HepG2 (cell line): Measurements from ENCODE around the gene ALG9. TPM values are rescaled to one million over a fixed set of nuclear protein-coding genes. Genes with fewer than 3 reads are reported as not detected.
A peak's percentile ranks its signal among the peaks of the same experiment; 100 is the strongest.

Source experiments
- ARHGAP35 ChIP-seq: sonication (generic); formaldehyde crosslinking; IDR thresholded peaks from 2 replicates; pipeline ENCODE4 v1.9.0; 2022; ENCODE audit warnings: mild to moderate bottlenecking, inconsistent platforms, moderate library complexity, missing genetic modification reagents, borderline replicate concordance
- ARNT ChIP-seq: fragments of 450-650 bp; IDR thresholded peaks from 2 replicates; pipeline ENCODE4 v1.6.1; 2017
- ARNT2 ChIP-seq: sonication (generic); formaldehyde crosslinking; IDR thresholded peaks from 2 replicates; pipeline ENCODE4 v1.8.0; 2022; ENCODE audit warnings: mild to moderate bottlenecking, low read depth, missing genetic modification reagents, moderate library complexity
- GLI4 ChIP-seq: sonication (generic); formaldehyde crosslinking; IDR thresholded peaks from 2 replicates; pipeline ENCODE4 v1.5.1; 2020; ENCODE audit warnings: missing genetic modification reagents, mild to moderate bottlenecking, moderate library complexity, borderline replicate concordance
- KDM4B ChIP-seq: sonication (generic); formaldehyde crosslinking; IDR thresholded peaks from 2 replicates; pipeline ENCODE4 v1.4.0; 2020; ENCODE audit warnings: missing genetic modification reagents
- KLF9 ChIP-seq: IDR thresholded peaks from 2 replicates; pipeline ENCODE4 v1.6.1; 2016; ENCODE audit warnings: low read depth
- MEIS1 ChIP-seq: sonication (generic); formaldehyde crosslinking; IDR thresholded peaks from 2 replicates; pipeline ENCODE4 v1.9.0; 2021; ENCODE audit warnings: mild to moderate bottlenecking, missing genetic modification reagents, moderate library complexity, borderline replicate concordance
- MIER2 ChIP-seq: IDR thresholded peaks from 2 replicates; pipeline ENCODE4 v1.6.1; 2016; ENCODE audit warnings: missing biosample characterization, missing genetic modification reagents
- NCOA2 ChIP-seq: sonication (generic); formaldehyde crosslinking; IDR thresholded peaks from 2 replicates; pipeline ENCODE4 v1.8.0; 2022; ENCODE audit warnings: inconsistent platforms
- NR3C1 ChIP-seq: sonication (generic); formaldehyde crosslinking; IDR thresholded peaks from 2 replicates; pipeline ENCODE4 v1.4.0; 2020; ENCODE audit warnings: missing genetic modification reagents
- RARG ChIP-seq: sonication (generic); formaldehyde crosslinking; IDR thresholded peaks from 2 replicates; pipeline ENCODE4 v1.4.0; 2020; ENCODE audit warnings: low read depth, mild to moderate bottlenecking, missing genetic modification reagents
- RFXAP ChIP-seq: sonication (generic); formaldehyde crosslinking; IDR thresholded peaks from 2 replicates; pipeline ENCODE4 v1.4.0; 2020; ENCODE audit warnings: missing genetic modification reagents, borderline replicate concordance
- ZFAT ChIP-seq: sonication (generic); formaldehyde crosslinking; conservative IDR thresholded peaks from 2 replicates; pipeline ENCODE4 v1.8.1; 2023; ENCODE audit warnings: missing genetic modification reagents, inconsistent platforms
- ZFP90 ChIP-seq: sonication (generic); formaldehyde crosslinking; IDR thresholded peaks from 2 replicates; pipeline ENCODE4 v1.8.0; 2022; ENCODE audit warnings: missing genetic modification reagents, mild to moderate bottlenecking, inconsistent platforms, borderline replicate concordance
- ZNF83 ChIP-seq: sonication (generic); formaldehyde crosslinking; IDR thresholded peaks from 2 replicates; pipeline ENCODE4 v1.4.0; 2020; ENCODE audit warnings: missing genetic modification reagents, mild to moderate bottlenecking, borderline replicate concordance
- ZNF878 ChIP-seq: sonication (generic); formaldehyde crosslinking; IDR thresholded peaks from 2 replicates; pipeline ENCODE4 v1.8.1; 2023; ENCODE audit warnings: mild to moderate bottlenecking, missing genetic modification reagents, moderate library complexity
- ZSCAN31 ChIP-seq: sonication (generic); formaldehyde crosslinking; IDR thresholded peaks from 2 replicates; pipeline ENCODE4 v1.5.0; 2020; ENCODE audit warnings: low read depth, mild to moderate bottlenecking, missing genetic modification reagents
- polyA plus RNA-seq, 8 experiments: library from polyadenylated mRNA; depleted of rRNA in 3 of 8; stranded (reverse) in 7 of 8; unstranded in 1 of 8; fragments of >200 nt; fragmentation: Illumina TruSeq in 4 of 8; extraction: Trizol in 4 of 8; gene quantifications; 2 replicates each; pipeline versions ENCODE4 v1.2.1 to v1.2.3, GENCODE V29; 2011 to 2016; ENCODE audit warnings: low read depth in 4 of 8, missing spikeins in 1 of 8, mixed read lengths in 1 of 8; ENCODE audit not compliant: insufficient read depth in 1 of 8
- total RNA-seq, 5 experiments: library from RNA; depleted of rRNA; stranded (reverse); fragments of >200 nt; fragmentation: Illumina TruSeq; extraction: Trizol; gene quantifications; 2 replicates each; pipeline ENCODE4 v1.2.3, GENCODE V29; 2016; ENCODE audit warnings: low read depth in 1 of 5
- TF ChIP-seq, protein P1 (sequence below): sonication (generic); formaldehyde crosslinking; IDR thresholded peaks from 2 replicates; pipeline ENCODE4 v1.5.0; 2020; ENCODE audit warnings: missing genetic modification reagents
- TF ChIP-seq, protein P2 (sequence below): IDR thresholded peaks from 2 replicates; pipeline ENCODE4 v1.4.0; 2020; ENCODE audit warnings: mild to moderate bottlenecking, missing genetic modification reagents
- TF ChIP-seq, protein P3 (sequence below): sonication (generic); formaldehyde crosslinking; IDR thresholded peaks from 2 replicates; pipeline ENCODE4 v1.5.0; 2020; ENCODE audit warnings: missing genetic modification reagents

The ALG9 gene
- total and polyA plus RNA-seq, 2 of the 13 experiments (the other 11 are each of a cell fraction or from before 2014, with no cell fraction given): 39.4 to 40.6 TPM

- TF ChIP-seq, protein P1, sequence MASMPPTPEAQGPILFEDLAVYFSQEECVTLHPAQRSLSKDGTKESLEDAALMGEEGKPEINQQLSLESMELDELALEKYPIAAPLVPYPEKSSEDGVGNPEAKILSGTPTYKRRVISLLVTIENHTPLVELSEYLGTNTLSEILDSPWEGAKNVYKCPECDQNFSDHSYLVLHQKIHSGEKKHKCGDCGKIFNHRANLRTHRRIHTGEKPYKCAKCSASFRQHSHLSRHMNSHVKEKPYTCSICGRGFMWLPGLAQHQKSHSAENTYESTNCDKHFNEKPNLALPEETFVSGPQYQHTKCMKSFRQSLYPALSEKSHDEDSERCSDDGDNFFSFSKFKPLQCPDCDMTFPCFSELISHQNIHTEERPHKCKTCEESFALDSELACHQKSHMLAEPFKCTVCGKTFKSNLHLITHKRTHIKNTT: no peak
- TF ChIP-seq KDM4B (CRISPR knock-in tag): no peak
- no peak for TF ChIP-seq MIER2 (CRISPR knock-in tag)
- no peak for TF ChIP-seq RARG (CRISPR knock-in tag)
- no peak for TF ChIP-seq ZNF878 (CRISPR knock-in tag)
- TF ChIP-seq ARNT: no peak
- no peak for TF ChIP-seq ARHGAP35 (CRISPR knock-in tag)
- TF ChIP-seq ZFP90 (CRISPR knock-in tag): peak; percentile 42; the same call in 1 of the 2 replicates
- peak; percentile 64 for TF ChIP-seq ZSCAN31 (CRISPR knock-in tag)
- TF ChIP-seq, protein P2, sequence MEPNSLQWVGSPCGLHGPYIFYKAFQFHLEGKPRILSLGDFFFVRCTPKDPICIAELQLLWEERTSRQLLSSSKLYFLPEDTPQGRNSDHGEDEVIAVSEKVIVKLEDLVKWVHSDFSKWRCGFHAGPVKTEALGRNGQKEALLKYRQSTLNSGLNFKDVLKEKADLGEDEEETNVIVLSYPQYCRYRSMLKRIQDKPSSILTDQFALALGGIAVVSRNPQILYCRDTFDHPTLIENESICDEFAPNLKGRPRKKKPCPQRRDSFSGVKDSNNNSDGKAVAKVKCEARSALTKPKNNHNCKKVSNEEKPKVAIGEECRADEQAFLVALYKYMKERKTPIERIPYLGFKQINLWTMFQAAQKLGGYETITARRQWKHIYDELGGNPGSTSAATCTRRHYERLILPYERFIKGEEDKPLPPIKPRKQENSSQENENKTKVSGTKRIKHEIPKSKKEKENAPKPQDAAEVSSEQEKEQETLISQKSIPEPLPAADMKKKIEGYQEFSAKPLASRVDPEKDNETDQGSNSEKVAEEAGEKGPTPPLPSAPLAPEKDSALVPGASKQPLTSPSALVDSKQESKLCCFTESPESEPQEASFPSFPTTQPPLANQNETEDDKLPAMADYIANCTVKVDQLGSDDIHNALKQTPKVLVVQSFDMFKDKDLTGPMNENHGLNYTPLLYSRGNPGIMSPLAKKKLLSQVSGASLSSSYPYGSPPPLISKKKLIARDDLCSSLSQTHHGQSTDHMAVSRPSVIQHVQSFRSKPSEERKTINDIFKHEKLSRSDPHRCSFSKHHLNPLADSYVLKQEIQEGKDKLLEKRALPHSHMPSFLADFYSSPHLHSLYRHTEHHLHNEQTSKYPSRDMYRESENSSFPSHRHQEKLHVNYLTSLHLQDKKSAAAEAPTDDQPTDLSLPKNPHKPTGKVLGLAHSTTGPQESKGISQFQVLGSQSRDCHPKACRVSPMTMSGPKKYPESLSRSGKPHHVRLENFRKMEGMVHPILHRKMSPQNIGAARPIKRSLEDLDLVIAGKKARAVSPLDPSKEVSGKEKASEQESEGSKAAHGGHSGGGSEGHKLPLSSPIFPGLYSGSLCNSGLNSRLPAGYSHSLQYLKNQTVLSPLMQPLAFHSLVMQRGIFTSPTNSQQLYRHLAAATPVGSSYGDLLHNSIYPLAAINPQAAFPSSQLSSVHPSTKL (CRISPR knock-in tag): no peak
- TF ChIP-seq ZNF83 (CRISPR knock-in tag): no peak
- TF ChIP-seq GLI4 (CRISPR knock-in tag): no peak
- peak; percentile 74; the same call in 1 of the 2 replicates for TF ChIP-seq RFXAP (CRISPR knock-in tag)
- no peak for TF ChIP-seq NCOA2
- peak; percentile 35; the same call in 1 of the 2 replicates for TF ChIP-seq ARNT2 (CRISPR knock-in tag)
- TF ChIP-seq NR3C1 (CRISPR knock-in tag): no peak
- TF ChIP-seq ZFAT: no peak
- TF ChIP-seq, protein P3, sequence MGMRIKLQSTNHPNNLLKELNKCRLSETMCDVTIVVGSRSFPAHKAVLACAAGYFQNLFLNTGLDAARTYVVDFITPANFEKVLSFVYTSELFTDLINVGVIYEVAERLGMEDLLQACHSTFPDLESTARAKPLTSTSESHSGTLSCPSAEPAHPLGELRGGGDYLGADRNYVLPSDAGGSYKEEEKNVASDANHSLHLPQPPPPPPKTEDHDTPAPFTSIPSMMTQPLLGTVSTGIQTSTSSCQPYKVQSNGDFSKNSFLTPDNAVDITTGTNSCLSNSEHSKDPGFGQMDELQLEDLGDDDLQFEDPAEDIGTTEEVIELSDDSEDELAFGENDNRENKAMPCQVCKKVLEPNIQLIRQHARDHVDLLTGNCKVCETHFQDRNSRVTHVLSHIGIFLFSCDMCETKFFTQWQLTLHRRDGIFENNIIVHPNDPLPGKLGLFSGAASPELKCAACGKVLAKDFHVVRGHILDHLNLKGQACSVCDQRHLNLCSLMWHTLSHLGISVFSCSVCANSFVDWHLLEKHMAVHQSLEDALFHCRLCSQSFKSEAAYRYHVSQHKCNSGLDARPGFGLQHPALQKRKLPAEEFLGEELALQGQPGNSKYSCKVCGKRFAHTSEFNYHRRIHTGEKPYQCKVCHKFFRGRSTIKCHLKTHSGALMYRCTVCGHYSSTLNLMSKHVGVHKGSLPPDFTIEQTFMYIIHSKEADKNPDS (CRISPR knock-in tag): no peak
- no peak for TF ChIP-seq MEIS1 (CRISPR knock-in tag)
- TF ChIP-seq KLF9 (CRISPR knock-in tag): no peak
Measured at GRCh38 chr11:111870886-111871692, at the start of gene ALG9 (continued).
